HEK293 (cell line): ENCODE data around the gene HSD17B14.
A peak's percentile ranks its signal among the peaks of the same experiment; 100 is the strongest.

ENCODE experiments used
- CTCF ChIA-PET: fragments of 350-600 bp; formaldehyde crosslinking; extraction: SDS; loops from one replicate; lab custom pipeline; 2021; ENCODE audit warnings: antibody characterized with exemption; lab: Yijun Ruan, JAX
- POLR2A ChIA-PET: fragments of 300-600 bp; formaldehyde crosslinking; extraction: SDS; loops from one replicate; lab custom pipeline; 2020; ENCODE audit warnings: antibody characterized with exemption, inconsistent platforms; lab: Yijun Ruan, JAX
- H3K27ac ChIP-seq: fragments of 200-500 bp; sonication (Bioruptor generic); 2 replicates; pipeline ENCODE4 v1.5.1; 2014; ENCODE audit warnings: low read depth, low read length, control low read depth, inconsistent platforms; ENCODE audit errors: extremely low read depth
- H3K36me3 ChIP-seq, 2 experiments: fragments of 200-500 bp in 1 of 2; sonication (Bioruptor generic) in 1 of 2; 1 replicate in 1 of 2; 2 replicates in 1 of 2; pipeline ENCODE4 v1.5.1; 2014 to 2017; ENCODE audit warnings: inconsistent platforms in 2 of 2, low read length in 2 of 2; ENCODE audit not compliant: control insufficient read depth in 2 of 2, insufficient read depth in 1 of 2
- H3K4me1 ChIP-seq: fragments of 200-500 bp; sonication (Bioruptor generic); 2 replicates; pipeline ENCODE4 v1.5.1; 2014; ENCODE audit warnings: mild to moderate bottlenecking, low read length, inconsistent platforms; ENCODE audit not compliant: control insufficient read depth, insufficient read depth
- H3K4me3 ChIP-seq: 2 replicates; pipeline ENCODE4 v1.5.1; 2011; ENCODE audit warnings: low read depth, mild to moderate bottlenecking, control low read depth, low read length, moderate library complexity
- H3K9me3 ChIP-seq: fragments of 200-500 bp; sonication (Bioruptor generic); 2 replicates; pipeline ENCODE4 v1.5.1; 2014; ENCODE audit warnings: low read depth, low read length, inconsistent platforms; ENCODE audit not compliant: control insufficient read depth, insufficient read depth
- OSR2 ChIP-seq: fragments of 450-650 bp; formaldehyde crosslinking; IDR thresholded peaks from 2 replicates; pipeline ENCODE4 v1.5.1; 2016; ENCODE audit warnings: missing biosample characterization, missing genetic modification characterization
- SCRT1 ChIP-seq: fragments of 450-650 bp; formaldehyde crosslinking; IDR thresholded peaks from 2 replicates; pipeline ENCODE4 v1.5.1; 2016; ENCODE audit warnings: missing biosample characterization, missing genetic modification characterization, borderline replicate concordance
- ZBTB17 ChIP-seq: fragments of 450-650 bp; formaldehyde crosslinking; IDR thresholded peaks from 2 replicates; pipeline ENCODE4 v1.5.1; 2016; ENCODE audit warnings: missing biosample characterization, missing genetic modification characterization
- ZNF10 ChIP-seq: fragments of 450-650 bp; formaldehyde crosslinking; IDR thresholded peaks from 2 replicates; pipeline ENCODE4 v1.5.1; 2017; ENCODE audit warnings: missing biosample characterization, missing genetic modification characterization
- ZNF121 ChIP-seq: fragments of 450-650 bp; formaldehyde crosslinking; IDR thresholded peaks from 2 replicates; pipeline ENCODE4 v1.5.1; 2016; ENCODE audit warnings: missing biosample characterization, missing genetic modification characterization
- ZNF146 ChIP-seq: fragments of 450-650 bp; formaldehyde crosslinking; IDR thresholded peaks from 2 replicates; pipeline ENCODE4 v1.5.1; 2016; ENCODE audit warnings: missing biosample characterization, missing genetic modification characterization
- ZNF169 ChIP-seq: fragments of 450-650 bp; formaldehyde crosslinking; IDR thresholded peaks from 2 replicates; pipeline ENCODE4 v1.5.1; 2016; ENCODE audit warnings: missing biosample characterization, missing genetic modification characterization
- ZNF184 ChIP-seq: fragments of 450-650 bp; IDR thresholded peaks from 2 replicates; pipeline ENCODE4 v1.5.1; 2018; ENCODE audit warnings: missing biosample characterization, mild to moderate bottlenecking, missing genetic modification characterization
- ZNF2 ChIP-seq: fragments of 450-650 bp; formaldehyde crosslinking; IDR thresholded peaks from 2 replicates; pipeline ENCODE4 v1.5.1; 2016; ENCODE audit warnings: missing biosample characterization, missing genetic modification characterization
- ZNF214 ChIP-seq: fragments of 450-650 bp; formaldehyde crosslinking; IDR thresholded peaks from 2 replicates; pipeline ENCODE4 v1.5.1; 2017; ENCODE audit warnings: missing biosample characterization, mild to moderate bottlenecking, missing genetic modification characterization, borderline replicate concordance
- ZNF223 ChIP-seq: fragments of 450-650 bp; formaldehyde crosslinking; IDR thresholded peaks from 2 replicates; pipeline ENCODE4 v1.5.1; 2016; ENCODE audit warnings: missing biosample characterization, missing genetic modification characterization
- ZNF335 ChIP-seq: fragments of 450-650 bp; formaldehyde crosslinking; conservative IDR thresholded peaks from 2 replicates; pipeline ENCODE4 v1.5.1; 2016; ENCODE audit warnings: missing biosample characterization, missing genetic modification characterization
- ZNF561 ChIP-seq: fragments of 450-650 bp; IDR thresholded peaks from 2 replicates; pipeline ENCODE4 v1.5.1; 2018; ENCODE audit warnings: missing biosample characterization, missing genetic modification characterization, borderline replicate concordance
- ZNF837 ChIP-seq: fragments of 450-650 bp; formaldehyde crosslinking; IDR thresholded peaks from 2 replicates; pipeline ENCODE4 v1.5.1; 2016; ENCODE audit warnings: missing biosample characterization, missing genetic modification characterization
- TF ChIP-seq, protein P1 (sequence below): fragments of 450-650 bp; formaldehyde crosslinking; IDR thresholded peaks from 2 replicates; pipeline ENCODE4 v1.5.1; 2017; ENCODE audit warnings: missing biosample characterization, missing genetic modification characterization
- TF ChIP-seq, protein P2 (sequence below): fragments of 450-650 bp; formaldehyde crosslinking; IDR thresholded peaks from 2 replicates; pipeline ENCODE4 v1.5.1; 2016; ENCODE audit warnings: missing biosample characterization, missing genetic modification characterization
- TF ChIP-seq, protein P3 (sequence below): fragments of 450-650 bp; formaldehyde crosslinking; IDR thresholded peaks from 2 replicates; pipeline ENCODE4 v1.5.1; 2016; ENCODE audit warnings: missing biosample characterization, missing genetic modification characterization, borderline replicate concordance
- TF ChIP-seq, protein P4 (sequence below): fragments of 450-650 bp; formaldehyde crosslinking; IDR thresholded peaks from 2 replicates; pipeline ENCODE4 v1.5.1; 2016; ENCODE audit warnings: missing biosample characterization, missing genetic modification characterization, borderline replicate concordance
- TF ChIP-seq, protein P5 (sequence below): fragments of 450-650 bp; formaldehyde crosslinking; IDR thresholded peaks from 2 replicates; pipeline ENCODE4 v1.5.1; 2016; ENCODE audit warnings: missing biosample characterization, missing genetic modification characterization

Gene HSD17B14

GRCh38 chr19:48841571-48841970, 5.3 kb upstream of the HSD17B14 start:
- Histone ChIP-seq H3K9me3 (no peaks in the 10 kb centered on the region), H3K4me3 (no peak overlapping the region), H3K4me1 (no peaks in the 10 kb centered on the region), H3K36me3 (no peaks in the 10 kb centered on the region; a peak in 1 of 3 replicates), H3K27ac (no peak overlapping the region)
- TF ChIP-seq, protein P1, sequence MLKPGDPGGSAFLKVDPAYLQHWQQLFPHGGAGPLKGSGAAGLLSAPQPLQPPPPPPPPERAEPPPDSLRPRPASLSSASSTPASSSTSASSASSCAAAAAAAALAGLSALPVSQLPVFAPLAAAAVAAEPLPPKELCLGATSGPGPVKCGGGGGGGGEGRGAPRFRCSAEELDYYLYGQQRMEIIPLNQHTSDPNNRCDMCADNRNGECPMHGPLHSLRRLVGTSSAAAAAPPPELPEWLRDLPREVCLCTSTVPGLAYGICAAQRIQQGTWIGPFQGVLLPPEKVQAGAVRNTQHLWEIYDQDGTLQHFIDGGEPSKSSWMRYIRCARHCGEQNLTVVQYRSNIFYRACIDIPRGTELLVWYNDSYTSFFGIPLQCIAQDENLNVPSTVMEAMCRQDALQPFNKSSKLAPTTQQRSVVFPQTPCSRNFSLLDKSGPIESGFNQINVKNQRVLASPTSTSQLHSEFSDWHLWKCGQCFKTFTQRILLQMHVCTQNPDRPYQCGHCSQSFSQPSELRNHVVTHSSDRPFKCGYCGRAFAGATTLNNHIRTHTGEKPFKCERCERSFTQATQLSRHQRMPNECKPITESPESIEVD (tag by site-specific recombination): no peak
- TF ChIP-seq ZNF169 (tag by site-specific recombination) (no peak), ZNF184 (tag by site-specific recombination) (no peak), ZNF121 (tag by site-specific recombination) (peak; percentile 53; the same call in 1 of the 2 replicates), ZNF146 (no peak)
- POLR2A ChIA-PET: interaction anchor here (1.2 to 5.0 kb wide), 2 partner anchors 29 to 31 kb away, joined by 3 to 26 read pairs; partner anchors contain the start of gene PPP1R15A
- CTCF ChIA-PET: interaction anchor here (0.6 to 7.0 kb wide), 27 partner anchors 11 to 637 kb away, joined by 3 to 160 read pairs (median 10); partner anchors contain the start of genes CA11, GYS1, PLEKHA4 and PPP1R15A

DNA sequence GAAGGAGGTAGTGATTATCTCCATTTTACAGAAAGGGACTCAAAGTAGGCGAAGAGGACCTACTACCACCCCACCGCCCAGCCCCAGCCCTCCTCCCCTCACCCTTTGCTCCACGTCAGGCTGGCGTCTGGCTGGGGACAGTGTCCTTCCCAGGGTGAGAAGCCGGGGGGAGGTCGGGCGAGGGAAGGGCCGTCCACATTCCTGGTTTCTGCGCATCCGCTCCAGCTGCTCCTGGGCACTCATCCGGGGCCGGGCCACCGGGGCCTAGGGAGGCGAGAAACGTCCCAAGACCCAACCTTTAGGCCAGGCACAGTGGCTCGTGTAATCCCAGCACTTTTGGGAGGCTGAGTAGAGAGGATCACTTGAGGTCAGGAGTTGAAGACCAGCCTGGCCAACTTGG, 4.8 kb upstream of the HSD17B14 start:
- CTCF ChIA-PET: interaction anchor here (0.6 to 7.0 kb wide), 16 partner anchors 11 to 636 kb away, joined by 3 to 160 read pairs (median 12); partner anchors contain the start of genes PLEKHA4 and PPP1R15A
- no peak overlapping the region for H3K4me3 ChIP-seq
- H3K27ac ChIP-seq: no peak overlapping the region
- TF ChIP-seq, protein P2, sequence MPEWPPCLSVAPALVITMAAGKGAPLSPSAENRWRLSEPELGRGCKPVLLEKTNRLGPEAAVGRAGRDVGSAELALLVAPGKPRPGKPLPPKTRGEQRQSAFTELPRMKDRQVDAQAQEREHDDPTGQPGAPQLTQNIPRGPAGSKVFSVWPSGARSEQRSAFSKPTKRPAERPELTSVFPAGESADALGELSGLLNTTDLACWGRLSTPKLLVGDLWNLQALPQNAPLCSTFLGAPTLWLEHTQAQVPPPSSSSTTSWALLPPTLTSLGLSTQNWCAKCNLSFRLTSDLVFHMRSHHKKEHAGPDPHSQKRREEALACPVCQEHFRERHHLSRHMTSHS (tag by site-specific recombination): no peak
- TF ChIP-seq, all 188 proteins: peak for 0
- Histone ChIP-seq H3K9me3 (no peaks in the 10 kb centered on the region), H3K4me1 (no peaks in the 10 kb centered on the region; the same call in 1 of the 2 replicates), H3K36me3 (no peaks in the 10 kb centered on the region; a peak in 1 of 3 replicates)
- POLR2A ChIA-PET: interaction anchor here (0.7 to 1.2 kb wide), 2 partner anchors 28 to 53 kb away, joined by 3 read pairs; no protein-coding TSS in a partner anchor

DNA sequence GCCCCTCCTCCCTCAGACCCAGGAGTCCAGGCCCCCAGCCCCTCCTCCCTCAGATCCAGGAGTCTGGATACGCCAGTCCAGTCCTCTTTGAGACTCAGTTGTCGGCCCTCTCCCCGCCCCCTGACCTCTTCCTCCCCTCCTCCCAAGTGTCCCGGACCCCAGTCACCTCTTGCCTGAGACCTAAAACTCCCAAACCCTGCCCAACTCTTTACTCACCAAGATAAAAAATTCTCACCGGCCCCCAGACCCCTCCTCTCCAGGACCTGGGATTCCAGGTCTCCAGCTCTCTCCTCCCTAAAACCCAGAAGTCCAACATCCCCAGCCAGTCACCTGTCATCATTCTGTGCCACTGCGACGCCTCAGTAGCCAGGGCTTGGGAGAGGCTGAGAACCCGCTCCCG, 1.4 kb upstream of the HSD17B14 start:
- H3K27ac ChIP-seq: no peak overlapping the region
- H3K4me1 ChIP-seq: no peaks in the 10 kb centered on the region; the same call in none of the 2 replicates
- no peaks in the 10 kb centered on the region for H3K9me3 ChIP-seq
- no peak overlapping the region for H3K4me3 ChIP-seq
- H3K36me3 ChIP-seq: no peaks in the 10 kb centered on the region
- ChIA-PET POLR2A (interaction anchor here (0.6 kb wide), 1 partner anchor 99 kb away, joined by 3 read pairs; no protein-coding TSS in a partner anchor), CTCF (interaction anchor here (0.5 to 3.7 kb wide), 10 partner anchors 42 to 1553 kb away, joined by 3 to 38 read pairs (median 4); partner anchors contain the start of gene CA11)
- TF ChIP-seq OSR2 (tag by site-specific recombination) (no peak), ZNF2 (tag by site-specific recombination) (no peak), ZNF10 (no peak), ZBTB17 (tag by site-specific recombination) (no peak), ZNF335 (tag by site-specific recombination) (no peak), SCRT1 (tag by site-specific recombination) (no peak), ZNF561 (tag by site-specific recombination) (no peak), ZNF837 (tag by site-specific recombination) (no peak), ZNF223 (no peak), ZNF214 (no peak)
- TF ChIP-seq, protein P3, sequence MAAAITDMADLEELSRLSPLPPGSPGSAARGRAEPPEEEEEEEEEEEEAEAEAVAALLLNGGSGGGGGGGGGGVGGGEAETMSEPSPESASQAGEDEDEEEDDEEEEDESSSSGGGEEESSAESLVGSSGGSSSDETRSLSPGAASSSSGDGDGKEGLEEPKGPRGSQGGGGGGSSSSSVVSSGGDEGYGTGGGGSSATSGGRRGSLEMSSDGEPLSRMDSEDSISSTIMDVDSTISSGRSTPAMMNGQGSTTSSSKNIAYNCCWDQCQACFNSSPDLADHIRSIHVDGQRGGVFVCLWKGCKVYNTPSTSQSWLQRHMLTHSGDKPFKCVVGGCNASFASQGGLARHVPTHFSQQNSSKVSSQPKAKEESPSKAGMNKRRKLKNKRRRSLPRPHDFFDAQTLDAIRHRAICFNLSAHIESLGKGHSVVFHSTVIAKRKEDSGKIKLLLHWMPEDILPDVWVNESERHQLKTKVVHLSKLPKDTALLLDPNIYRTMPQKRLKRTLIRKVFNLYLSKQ (tag by site-specific recombination): no peak
- TF ChIP-seq, protein P4, sequence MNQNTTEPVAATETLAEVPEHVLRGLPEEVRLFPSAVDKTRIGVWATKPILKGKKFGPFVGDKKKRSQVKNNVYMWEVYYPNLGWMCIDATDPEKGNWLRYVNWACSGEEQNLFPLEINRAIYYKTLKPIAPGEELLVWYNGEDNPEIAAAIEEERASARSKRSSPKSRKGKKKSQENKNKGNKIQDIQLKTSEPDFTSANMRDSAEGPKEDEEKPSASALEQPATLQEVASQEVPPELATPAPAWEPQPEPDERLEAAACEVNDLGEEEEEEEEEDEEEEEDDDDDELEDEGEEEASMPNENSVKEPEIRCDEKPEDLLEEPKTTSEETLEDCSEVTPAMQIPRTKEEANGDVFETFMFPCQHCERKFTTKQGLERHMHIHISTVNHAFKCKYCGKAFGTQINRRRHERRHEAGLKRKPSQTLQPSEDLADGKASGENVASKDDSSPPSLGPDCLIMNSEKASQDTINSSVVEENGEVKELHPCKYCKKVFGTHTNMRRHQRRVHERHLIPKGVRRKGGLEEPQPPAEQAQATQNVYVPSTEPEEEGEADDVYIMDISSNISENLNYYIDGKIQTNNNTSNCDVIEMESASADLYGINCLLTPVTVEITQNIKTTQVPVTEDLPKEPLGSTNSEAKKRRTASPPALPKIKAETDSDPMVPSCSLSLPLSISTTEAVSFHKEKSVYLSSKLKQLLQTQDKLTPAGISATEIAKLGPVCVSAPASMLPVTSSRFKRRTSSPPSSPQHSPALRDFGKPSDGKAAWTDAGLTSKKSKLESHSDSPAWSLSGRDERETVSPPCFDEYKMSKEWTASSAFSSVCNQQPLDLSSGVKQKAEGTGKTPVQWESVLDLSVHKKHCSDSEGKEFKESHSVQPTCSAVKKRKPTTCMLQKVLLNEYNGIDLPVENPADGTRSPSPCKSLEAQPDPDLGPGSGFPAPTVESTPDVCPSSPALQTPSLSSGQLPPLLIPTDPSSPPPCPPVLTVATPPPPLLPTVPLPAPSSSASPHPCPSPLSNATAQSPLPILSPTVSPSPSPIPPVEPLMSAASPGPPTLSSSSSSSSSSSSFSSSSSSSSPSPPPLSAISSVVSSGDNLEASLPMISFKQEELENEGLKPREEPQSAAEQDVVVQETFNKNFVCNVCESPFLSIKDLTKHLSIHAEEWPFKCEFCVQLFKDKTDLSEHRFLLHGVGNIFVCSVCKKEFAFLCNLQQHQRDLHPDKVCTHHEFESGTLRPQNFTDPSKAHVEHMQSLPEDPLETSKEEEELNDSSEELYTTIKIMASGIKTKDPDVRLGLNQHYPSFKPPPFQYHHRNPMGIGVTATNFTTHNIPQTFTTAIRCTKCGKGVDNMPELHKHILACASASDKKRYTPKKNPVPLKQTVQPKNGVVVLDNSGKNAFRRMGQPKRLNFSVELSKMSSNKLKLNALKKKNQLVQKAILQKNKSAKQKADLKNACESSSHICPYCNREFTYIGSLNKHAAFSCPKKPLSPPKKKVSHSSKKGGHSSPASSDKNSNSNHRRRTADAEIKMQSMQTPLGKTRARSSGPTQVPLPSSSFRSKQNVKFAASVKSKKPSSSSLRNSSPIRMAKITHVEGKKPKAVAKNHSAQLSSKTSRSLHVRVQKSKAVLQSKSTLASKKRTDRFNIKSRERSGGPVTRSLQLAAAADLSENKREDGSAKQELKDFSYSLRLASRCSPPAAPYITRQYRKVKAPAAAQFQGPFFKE (tag by site-specific recombination): no peak
- TF ChIP-seq, protein P5, sequence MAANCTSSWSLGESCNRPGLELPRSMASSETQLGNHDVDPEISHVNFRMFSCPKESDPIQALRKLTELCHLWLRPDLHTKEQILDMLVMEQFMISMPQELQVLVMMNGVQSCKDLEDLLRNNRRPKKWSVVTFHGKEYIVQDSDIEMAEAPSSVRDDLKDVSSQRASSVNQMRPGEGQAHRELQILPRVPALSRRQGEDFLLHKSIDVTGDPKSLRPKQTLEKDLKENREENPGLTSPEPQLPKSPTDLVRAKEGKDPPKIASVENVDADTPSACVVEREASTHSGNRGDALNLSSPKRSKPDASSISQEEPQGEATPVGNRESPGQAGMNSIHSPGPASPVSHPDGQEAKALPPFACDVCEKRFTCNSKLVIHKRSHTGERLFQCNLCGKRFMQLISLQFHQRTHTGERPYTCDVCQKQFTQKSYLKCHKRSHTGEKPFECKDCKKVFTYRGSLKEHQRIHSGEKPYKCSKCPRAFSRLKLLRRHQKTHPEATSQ (tag by site-specific recombination): no peak
